WTC11 (cell line): ENCODE measurements around the gene SERPINB12. TPM values are rescaled to one million over a fixed set of nuclear protein-coding genes. Genes with fewer than 3 reads are reported as not detected.

Source experiments
- ATAC-seq: fragments of 200-7000 bp; cut with Tn5 transposase; 2 replicates; pipeline ENCODE4 v1.10.0; 2021; ENCODE audit warnings: mild to moderate bottlenecking, moderate library complexity
- CTCF ChIA-PET: fragments of 300-600 bp; sonication (Branson Sonifier 250); formaldehyde crosslinking; loops from one replicate; lab custom pipeline; 2021; ENCODE audit warnings: antibody characterized with exemption; lab: Charles Lee
- POLR2A ChIA-PET: fragments of 350-600 bp; sonication (Branson Sonifier 250); formaldehyde crosslinking; loops from one replicate; lab custom pipeline; 2021; ENCODE audit warnings: antibody characterized with exemption; lab: Charles Lee
- DNase-seq: peaks from one replicate; pipeline ENCODE4 v3.0.0; 2021; ENCODE audit warnings: low spot score
- H3K27ac Mint-ChIP-seq: 2 replicates; pipeline ENCODE4 v1.8.0; 2021; ENCODE audit warnings: mixed read lengths
- H3K27me3 Mint-ChIP-seq: 2 replicates; pipeline ENCODE4 v1.8.0; 2021; ENCODE audit warnings: low read depth, mild to moderate bottlenecking, moderate library complexity, mixed read lengths
- H3K36me3 Mint-ChIP-seq: 2 replicates; pipeline ENCODE4 v1.8.0; 2021; ENCODE audit warnings: mixed read lengths
- H3K4me1 Mint-ChIP-seq: 2 replicates; pipeline ENCODE4 v1.8.0; 2022; ENCODE audit warnings: mixed read lengths
- H3K4me3 Mint-ChIP-seq: 2 replicates; pipeline ENCODE4 v1.8.0; 2021; ENCODE audit warnings: mild to moderate bottlenecking, moderate library complexity, mixed read lengths
- H3K9me3 Mint-ChIP-seq: 2 replicates; pipeline ENCODE4 v1.8.0; 2021; ENCODE audit warnings: mixed read lengths
- CREB1 ChIP-seq: sonication (generic); formaldehyde crosslinking; IDR thresholded peaks from 2 replicates; pipeline ENCODE4 v1.8.0; 2023; ENCODE audit warnings: mild to moderate bottlenecking, missing genetic modification reagents
- E2F1 ChIP-seq: sonication (generic); formaldehyde crosslinking; IDR thresholded peaks from 2 replicates; pipeline ENCODE4 v1.8.0; 2022; ENCODE audit warnings: mild to moderate bottlenecking, missing genetic modification reagents
- E2F4 ChIP-seq: sonication (generic); formaldehyde crosslinking; IDR thresholded peaks from 2 replicates; pipeline ENCODE4 v1.8.1; 2022; ENCODE audit warnings: low read depth, mild to moderate bottlenecking, moderate library complexity, missing genetic modification reagents, borderline replicate concordance
- ETV6 ChIP-seq: sonication (generic); formaldehyde crosslinking; IDR thresholded peaks from 2 replicates; pipeline ENCODE4 v1.8.1; 2022; ENCODE audit warnings: mild to moderate bottlenecking, missing genetic modification reagents
- FOXJ3 ChIP-seq: sonication (generic); formaldehyde crosslinking; IDR thresholded peaks from 2 replicates; pipeline ENCODE4 v1.9.0; 2021; ENCODE audit warnings: missing genetic modification reagents, mild to moderate bottlenecking, borderline replicate concordance
- GRHL2 ChIP-seq: fragments of 250-450 bp; sonication (Bioruptor Pico); IDR thresholded peaks from 2 replicates; pipeline ENCODE4 v1.8.0; 2022; ENCODE audit warnings: mild to moderate bottlenecking, moderate library complexity; ENCODE audit not compliant: insufficient replicate concordance, severe bottlenecking
- HMGA2 ChIP-seq: fragments of 250-450 bp; sonication (Bioruptor Pico); IDR thresholded peaks from 2 replicates; pipeline ENCODE4 v1.4.0; 2021; ENCODE audit warnings: mild to moderate bottlenecking, moderate library complexity
- HMGXB4 ChIP-seq: sonication (generic); formaldehyde crosslinking; IDR thresholded peaks from 2 replicates; pipeline ENCODE4 v1.8.1; 2023; ENCODE audit warnings: mild to moderate bottlenecking, moderate library complexity, missing genetic modification reagents
- JUN ChIP-seq: sonication (generic); formaldehyde crosslinking; IDR thresholded peaks from 2 replicates; pipeline ENCODE4 v1.8.0; 2023; ENCODE audit warnings: mild to moderate bottlenecking, missing genetic modification reagents
- KAT7 ChIP-seq: sonication (generic); formaldehyde crosslinking; IDR thresholded peaks from 2 replicates; pipeline ENCODE4 v1.8.1; 2023; ENCODE audit warnings: missing genetic modification reagents, mild to moderate bottlenecking, borderline replicate concordance
- MYBL2 ChIP-seq: sonication (generic); formaldehyde crosslinking; IDR thresholded peaks from 2 replicates; pipeline ENCODE4 v1.8.1; 2023; ENCODE audit warnings: mild to moderate bottlenecking, moderate library complexity, missing genetic modification reagents
- NFYB ChIP-seq: sonication (generic); formaldehyde crosslinking; conservative IDR thresholded peaks from 2 replicates; pipeline ENCODE4 v1.8.0; 2022; ENCODE audit warnings: low read depth, missing genetic modification reagents
- OVOL2 ChIP-seq: fragments of 250-450 bp; sonication (Bioruptor Pico); IDR thresholded peaks from 2 replicates; pipeline ENCODE4 v1.9.0; 2021; ENCODE audit warnings: mild to moderate bottlenecking, borderline replicate concordance
- SP1 ChIP-seq: sonication (generic); formaldehyde crosslinking; conservative IDR thresholded peaks from 2 replicates; pipeline ENCODE4 v1.8.1; 2022; ENCODE audit warnings: missing genetic modification reagents
- USF2 ChIP-seq: sonication (generic); formaldehyde crosslinking; IDR thresholded peaks from 2 replicates; pipeline ENCODE4 v1.8.1; 2023; ENCODE audit warnings: mild to moderate bottlenecking, missing genetic modification reagents, moderate library complexity
- ZMAT4 ChIP-seq: fragments of 250-450 bp; sonication (Bioruptor Pico); IDR thresholded peaks from 2 replicates; pipeline ENCODE4 v1.9.0; 2021; ENCODE audit warnings: mild to moderate bottlenecking
- ZNF121 ChIP-seq: sonication (generic); formaldehyde crosslinking; IDR thresholded peaks from 2 replicates; pipeline ENCODE4 v1.8.0; 2023; ENCODE audit warnings: missing genetic modification reagents
- ZNF138 ChIP-seq: sonication (generic); formaldehyde crosslinking; conservative IDR thresholded peaks from 2 replicates; pipeline ENCODE4 v1.8.1; 2022; ENCODE audit warnings: mild to moderate bottlenecking, moderate library complexity, missing genetic modification reagents
- ZNF263 ChIP-seq: sonication (generic); formaldehyde crosslinking; IDR thresholded peaks from 2 replicates; pipeline ENCODE4 v1.8.1; 2022; ENCODE audit warnings: low read depth, mild to moderate bottlenecking, moderate library complexity, missing genetic modification reagents
- ZNF396 ChIP-seq: fragments of 250-450 bp; sonication (Bioruptor Pico); IDR thresholded peaks from 2 replicates; pipeline ENCODE4 v1.8.0; 2021; ENCODE audit warnings: mild to moderate bottlenecking, moderate library complexity, borderline replicate concordance
- ZNF423 ChIP-seq: fragments of 250-450 bp; sonication (Bioruptor Pico); IDR thresholded peaks from 2 replicates; pipeline ENCODE4 v2.1.2; 2022; ENCODE audit warnings: mild to moderate bottlenecking, moderate library complexity
- ZNF512 ChIP-seq: sonication (generic); formaldehyde crosslinking; IDR thresholded peaks from 2 replicates; pipeline ENCODE4 v1.8.1; 2022; ENCODE audit warnings: missing genetic modification reagents, borderline replicate concordance
- ZNF671 ChIP-seq: fragments of 250-450 bp; sonication (Bioruptor Pico); IDR thresholded peaks from 2 replicates; pipeline ENCODE4 v1.8.0; 2021; ENCODE audit warnings: mild to moderate bottlenecking
- total RNA-seq: library from RNA; stranded (reverse); gene quantifications from 3 replicates; pipeline ENCODE4 v1.2.3, GENCODE V29; 2021

The SERPINB12 gene
- total RNA-seq, 1 experiment from 2014 or later = not detected

- CTCF ChIA-PET = interaction anchor here (1.1 kb wide), 1 partner anchor 48 kb away, joined by 4 read pairs; no protein-coding TSS in a partner anchor
- 0 out of 2 replicates have a peak, but pooled peaks cover 4% of the 10 kb centered on the region for H3K9me3 Mint-ChIP-seq
- no peak for DNase-seq
- no peaks in the 10 kb centered on the region for H3K4me1 Mint-ChIP-seq
- TF ChIP-seq FOXJ3 (CRISPR knock-in tag) (no peak), E2F4 (no peak), HMGA2 (CRISPR knock-in tag) (no peak), ZNF423 (CRISPR knock-in tag) (no peak), ZNF671 (no peak), GRHL2 (no peak), MYBL2 (no peak), E2F1 (CRISPR knock-in tag) (no peak), ZNF396 (CRISPR knock-in tag) (no peak), ETV6 (no peak), NFYB (no peak), SP1 (CRISPR knock-in tag) (no peak), ZMAT4 (no peak)
- H3K4me3 Mint-ChIP-seq = no peak overlapping the region
- no peak for ATAC-seq
- H3K36me3 Mint-ChIP-seq = no peaks in the 10 kb centered on the region
- no peak overlapping the region for H3K27ac Mint-ChIP-seq
- POLR2A ChIA-PET = no interaction called here
- H3K27me3 Mint-ChIP-seq = no peaks in the 10 kb centered on the region; the same call in 1 of the 2 replicates
Measured at GRCh38 chr18:63559567-63560491, 17.7 kb downstream of the SERPINB12 start.

GRCh38 chr18:63562284-63562683, 20.1 kb downstream of the SERPINB12 start:
- no peak overlapping the region for H3K27ac Mint-ChIP-seq
- TF ChIP-seq OVOL2 = no peak
- no peak for TF ChIP-seq ZNF512
- TF ChIP-seq ZNF138 (CRISPR knock-in tag) = no peak
- no peak for TF ChIP-seq ZNF671
- TF ChIP-seq JUN (CRISPR knock-in tag) = no peak
- H3K9me3 Mint-ChIP-seq = 0 out of 2 replicates have a peak, but pooled peaks cover 4% of the 10 kb centered on the region
- ATAC-seq = no peak
- no peak for DNase-seq
- no peak overlapping the region for H3K4me3 Mint-ChIP-seq
- H3K36me3 Mint-ChIP-seq = no peaks in the 10 kb centered on the region
- no peaks in the 10 kb centered on the region; the same call in 1 of the 2 replicates for H3K27me3 Mint-ChIP-seq
- ChIA-PET CTCF (interaction anchor here (1.3 kb wide), 1 partner anchor 51 kb away, joined by 6 read pairs; no protein-coding TSS in a partner anchor), POLR2A (no interaction called here)
- H3K4me1 Mint-ChIP-seq = no peaks in the 10 kb centered on the region

GRCh38 chr18:63564021-63564420, 21.9 kb downstream of the SERPINB12 start:
- DNase-seq (no peak), ATAC-seq (no peak)
- ChIA-PET CTCF (interaction anchor here (1.2 kb wide), 1 partner anchor 14 kb away, joined by 3 read pairs; no protein-coding TSS in a partner anchor), POLR2A (interaction anchor here (1.0 kb wide), 1 partner anchor 14 kb away, joined by 3 read pairs; no protein-coding TSS in a partner anchor)
- no peaks in the 10 kb centered on the region; the same call in 1 of the 2 replicates for H3K4me1 Mint-ChIP-seq
- H3K4me3 Mint-ChIP-seq = no peak overlapping the region
- H3K27me3 Mint-ChIP-seq = no peaks in the 10 kb centered on the region; the same call in 1 of the 2 replicates
- no peak overlapping the region for H3K27ac Mint-ChIP-seq
- H3K9me3 Mint-ChIP-seq = peaks cover 8% of the 10 kb centered on the region; the same call in 1 of the 2 replicates
- no peaks in the 10 kb centered on the region for H3K36me3 Mint-ChIP-seq
- TF ChIP-seq USF2 (CRISPR knock-in tag) (no peak), KAT7 (CRISPR knock-in tag) (no peak), HMGXB4 (CRISPR knock-in tag) (no peak), ETV6 (no peak), ZNF263 (CRISPR knock-in tag) (no peak), ZNF396 (CRISPR knock-in tag) (no peak), ZNF512 (no peak), CREB1 (no peak), ZNF121 (CRISPR knock-in tag) (no peak)
